Astrocyte (in vitro differentiated cells and primary cell): ENCODE measurements around the gene GPBP1.

ENCODE experiments used
- CTCF ChIP-seq: IDR thresholded peaks from 2 replicates; pipeline ENCODE4 v1.5.1; 2011; ENCODE audit warnings: low read depth, mild to moderate bottlenecking, inconsistent platforms, low read length, moderate library complexity; ENCODE audit not compliant: insufficient read depth
- EZH2 ChIP-seq: IDR thresholded peaks from 2 replicates; pipeline ENCODE4 v1.6.1; 2012; ENCODE audit warnings: mild to moderate bottlenecking, low read length, inconsistent platforms; ENCODE audit not compliant: insufficient read depth

- TF ChIP-seq CTCF: no peak
- no peak for TF ChIP-seq EZH2
These were observed 70.5 kb downstream of the GPBP1 start for GRCh38 chr5:57244331-57244730.
